ENCODE measurements around the gene RRAD. TPM values are rescaled to one million over a fixed set of nuclear protein-coding genes. Genes with fewer than 3 reads are reported as not detected.

Gene RRAD
- total and polyA plus RNA-seq, 7 donors: 164 to 2,869 (median 304) TPM

DNA sequence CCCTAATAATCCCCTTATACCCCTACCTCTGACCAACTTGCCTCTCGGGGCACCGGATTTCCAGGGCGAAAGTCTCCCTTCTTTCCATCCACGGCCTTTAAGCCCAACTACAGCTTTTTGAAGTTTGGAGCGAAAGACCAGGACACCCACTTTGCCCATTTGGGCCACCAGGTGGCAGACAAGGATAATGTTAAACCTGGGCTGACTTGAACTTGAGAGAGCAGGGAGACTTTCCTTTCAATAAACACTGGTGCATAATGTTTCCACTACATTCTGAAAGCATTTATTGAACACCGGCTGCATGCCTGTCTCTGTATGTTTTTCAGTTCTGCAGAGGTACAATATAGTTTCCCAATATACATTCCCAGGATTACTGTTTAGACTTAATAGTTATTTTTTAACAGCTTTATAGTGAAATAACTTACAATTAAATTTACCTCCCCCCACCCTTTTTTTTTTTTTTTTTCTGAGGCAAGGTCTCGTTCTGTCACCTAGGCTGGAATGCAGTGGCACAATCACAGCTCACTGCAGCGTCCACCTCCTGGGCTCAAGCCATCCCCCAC, 28.8 kb upstream of the RRAD start:
- intact Hi-C loops (cut with DNase I): loop anchor here in 1 of 2 donors (10.0 kb wide), 1 partner anchor 59 kb away; no protein-coding TSS in a partner anchor

DNA sequence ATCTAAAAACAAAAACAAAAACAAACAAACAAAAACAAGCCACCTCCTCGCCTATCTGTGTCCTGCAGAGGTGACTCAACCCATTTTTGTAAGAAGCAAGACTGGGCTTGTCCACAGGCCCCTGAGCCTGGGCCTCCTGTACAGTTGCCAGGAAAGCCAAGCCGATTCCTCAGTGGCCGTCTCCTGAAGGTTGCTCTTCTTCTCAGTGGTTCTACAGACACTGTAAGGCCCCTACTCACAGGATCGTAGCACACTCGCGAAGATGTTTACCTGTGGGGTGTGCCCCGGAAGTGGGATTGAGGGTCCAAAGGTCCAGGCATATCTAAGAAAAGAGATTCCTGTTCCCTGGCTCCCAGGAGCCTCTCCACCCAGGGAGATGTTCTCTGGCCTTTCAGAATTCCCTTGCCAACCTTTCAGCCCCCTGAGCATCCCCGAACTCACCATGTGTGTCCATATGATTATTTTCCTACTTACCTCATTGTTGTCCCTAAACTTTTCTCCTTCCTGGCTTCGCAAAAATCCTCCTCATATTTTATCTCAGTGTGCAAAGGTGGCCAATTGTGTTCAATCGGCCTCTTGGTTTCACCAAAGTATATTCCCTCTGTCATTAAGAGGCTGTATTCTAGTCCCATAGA, 28.2 kb upstream of the RRAD start:
- Histone ChIP-seq H3K4me1 (peaks cover 13% of the 10 kb centered on the region), H3K9me3 (peaks cover 8% of the 10 kb centered on the region), H3K4me3 (peak overlapping the region; percentile 1), H3K27me3 (ENCODE audit: insufficient read depth in 3 of 3, low read length in 2 of 3) (no peaks in the 10 kb centered on the region), H3K27ac (peak overlapping the region; percentile 91), H3K36me3 (ENCODE audit: insufficient read depth in 1 of 2, low read depth in 1 of 2) (peaks cover 0 to 6% of the 10 kb centered on the region in 2 donors)
- DNase-seq (no peak), ATAC-seq (peak in 3 of 4 donors; percentile 22 to 66 (median 26))
- intact Hi-C loops (cut with DNase I): loop anchor here in 1 of 2 donors (10.0 kb wide), 1 partner anchor 59 kb away; no protein-coding TSS in a partner anchor
- WGBS, 3 donors: 66 to 82% (median 66%) methylated on average over 10 of the region's 10 CpGs
- TF ChIP-seq, protein P1, sequence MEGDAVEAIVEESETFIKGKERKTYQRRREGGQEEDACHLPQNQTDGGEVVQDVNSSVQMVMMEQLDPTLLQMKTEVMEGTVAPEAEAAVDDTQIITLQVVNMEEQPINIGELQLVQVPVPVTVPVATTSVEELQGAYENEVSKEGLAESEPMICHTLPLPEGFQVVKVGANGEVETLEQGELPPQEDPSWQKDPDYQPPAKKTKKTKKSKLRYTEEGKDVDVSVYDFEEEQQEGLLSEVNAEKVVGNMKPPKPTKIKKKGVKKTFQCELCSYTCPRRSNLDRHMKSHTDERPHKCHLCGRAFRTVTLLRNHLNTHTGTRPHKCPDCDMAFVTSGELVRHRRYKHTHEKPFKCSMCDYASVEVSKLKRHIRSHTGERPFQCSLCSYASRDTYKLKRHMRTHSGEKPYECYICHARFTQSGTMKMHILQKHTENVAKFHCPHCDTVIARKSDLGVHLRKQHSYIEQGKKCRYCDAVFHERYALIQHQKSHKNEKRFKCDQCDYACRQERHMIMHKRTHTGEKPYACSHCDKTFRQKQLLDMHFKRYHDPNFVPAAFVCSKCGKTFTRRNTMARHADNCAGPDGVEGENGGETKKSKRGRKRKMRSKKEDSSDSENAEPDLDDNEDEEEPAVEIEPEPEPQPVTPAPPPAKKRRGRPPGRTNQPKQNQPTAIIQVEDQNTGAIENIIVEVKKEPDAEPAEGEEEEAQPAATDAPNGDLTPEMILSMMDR (IDR thresholded peaks at IDR 0.05): no peak

More for the DNA sequence above, 28.8 kb upstream of the RRAD start:
- peaks cover 19% of the 10 kb centered on the region for H3K4me1 ChIP-seq
- DNase-seq (peak; percentile 77 to 82), ATAC-seq (peak; percentile 62 to 79 (median 64))
- H3K27me3 ChIP-seq (ENCODE audit: insufficient read depth in 3 of 3, low read length in 2 of 3): no peaks in the 10 kb centered on the region
- H3K36me3 ChIP-seq (ENCODE audit: insufficient read depth in 1 of 2, low read depth in 1 of 2): peaks cover 0 to 6% of the 10 kb centered on the region in 2 donors
- H3K4me3 ChIP-seq: peak overlapping the region; percentile 1
- WGBS, 3 donors: 10 to 31% (median 19%) methylated on average over 8 of the region's 8 CpGs
- peak overlapping the region; percentile 91 for H3K27ac ChIP-seq
- TF ChIP-seq, protein P1 (IDR thresholded peaks at IDR 0.05): peak; percentile 83
- peaks cover 8% of the 10 kb centered on the region for H3K9me3 ChIP-seq

DNA sequence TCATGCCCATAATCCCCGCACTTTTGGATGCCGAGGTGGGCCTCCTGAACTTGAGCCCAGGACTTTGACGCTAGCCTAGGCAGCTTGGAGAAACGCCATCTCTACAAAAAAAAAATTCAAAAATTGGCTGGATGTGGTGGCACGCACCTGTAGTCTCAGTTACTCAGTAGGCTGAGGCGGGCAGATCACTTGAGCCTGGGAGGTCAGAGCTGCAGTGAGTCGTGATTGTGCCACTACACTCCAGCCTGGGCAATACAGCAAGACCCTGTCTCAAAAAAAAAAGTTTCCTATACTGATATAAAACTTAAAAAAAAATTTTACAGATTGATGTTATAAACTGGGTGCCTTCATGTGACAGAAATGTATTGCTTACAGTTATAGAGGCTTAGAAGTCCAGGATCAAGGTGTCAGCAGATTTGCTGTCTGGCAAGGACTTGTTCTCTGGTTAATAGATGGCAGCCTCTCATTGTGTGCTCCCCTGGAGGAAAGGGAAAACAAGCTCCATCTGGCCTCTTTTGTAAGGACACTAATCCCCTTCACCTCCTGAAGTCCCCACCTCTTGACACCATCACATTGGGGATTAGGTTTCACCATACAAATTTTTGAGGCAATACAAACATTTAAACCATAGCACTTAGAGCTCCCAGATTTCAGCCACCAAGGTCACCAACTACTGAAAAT, 27.2 kb upstream of the RRAD start:
- Histone ChIP-seq H3K4me3 (peak overlapping the region; percentile 4), H3K27ac (peak overlapping the region; percentile 91), H3K4me1 (peaks cover 13% of the 10 kb centered on the region), H3K36me3 (ENCODE audit: insufficient read depth in 1 of 2, low read depth in 1 of 2) (peaks cover 0 to 6% of the 10 kb centered on the region in 2 donors), H3K27me3 (ENCODE audit: insufficient read depth in 3 of 3, low read length in 2 of 3) (no peaks in the 10 kb centered on the region), H3K9me3 (peaks cover 8% of the 10 kb centered on the region)
- ATAC-seq: no peak
- TF ChIP-seq, protein P1 (IDR thresholded peaks at IDR 0.05): no peak
- 41 to 75% (median 53%) methylated on average over 7 of the region's 7 CpGs for WGBS, 3 donors
- intact Hi-C loops (cut with DNase I): loop anchor here in 1 of 2 donors (10.0 kb wide), 1 partner anchor 58 kb away; no protein-coding TSS in a partner anchor
- DNase-seq: no peak

DNA sequence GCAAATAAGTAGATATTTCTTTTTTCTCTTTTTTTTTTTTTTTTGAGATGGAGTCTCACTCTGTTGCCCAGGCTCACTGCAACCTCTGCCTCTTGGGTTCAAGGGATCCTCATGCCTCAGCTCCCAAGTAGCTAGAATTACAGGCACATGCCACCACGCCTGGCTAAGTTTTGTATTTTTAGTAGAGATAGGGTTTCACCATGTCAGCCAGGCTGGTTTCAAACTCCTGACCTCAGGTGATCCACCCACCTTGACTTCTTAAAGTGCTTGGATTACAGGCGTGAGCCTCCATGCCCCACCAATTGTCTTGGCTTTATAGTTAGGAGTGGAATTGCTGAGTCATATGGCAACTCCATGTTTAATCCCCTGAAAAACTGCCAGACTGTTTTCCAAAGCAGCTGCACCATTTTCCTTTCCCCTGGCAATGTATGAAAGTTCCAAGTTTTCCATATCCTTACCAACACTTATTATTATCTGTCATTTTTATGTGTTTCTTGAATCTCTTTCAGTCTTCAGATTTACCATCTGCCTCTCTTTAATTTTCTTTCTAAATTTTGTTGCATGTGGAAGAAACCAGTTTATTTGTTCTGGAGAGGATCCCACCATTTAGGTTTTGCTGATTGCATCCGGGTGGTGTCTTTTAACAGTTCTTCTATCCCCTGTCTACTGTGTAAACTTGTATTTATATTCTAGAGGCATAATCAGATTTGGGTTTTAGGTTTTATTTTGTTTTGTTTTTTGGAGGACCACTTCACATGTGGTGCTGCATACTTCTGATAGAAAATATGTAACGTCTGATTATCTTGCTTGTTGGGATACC, 25.8 kb upstream of the RRAD start:
- no peaks in the 10 kb centered on the region for H3K27me3 ChIP-seq (ENCODE audit: insufficient read depth in 3 of 3, low read length in 2 of 3)
- TF ChIP-seq, protein P1 (IDR thresholded peaks at IDR 0.05): no peak
- DNase-seq: no peak
- peak overlapping the region; percentile 77 for H3K4me3 ChIP-seq
- H3K27ac ChIP-seq: peak overlapping the region; percentile 91
- intact Hi-C loops (cut with DNase I): loop anchor here in 1 of 2 donors (10.0 kb wide), 1 partner anchor 56 kb away; no protein-coding TSS in a partner anchor
- H3K4me1 ChIP-seq: peaks cover 13% of the 10 kb centered on the region
- WGBS, 3 donors: 52 to 61% (median 60%) methylated on average over 4 of the region's 4 CpGs
- ATAC-seq: peak; percentile 2 to 37 (median 10)
- peaks cover 0 to 6% of the 10 kb centered on the region in 2 donors for H3K36me3 ChIP-seq (ENCODE audit: insufficient read depth in 1 of 2, low read depth in 1 of 2)
- peaks cover 8% of the 10 kb centered on the region for H3K9me3 ChIP-seq
